GM20431 (cell line): ENCODE data around the gene CRTAC1.

Source experiments
- in situ Hi-C: fragments of 300-500 bp; cut with MseI, MboI; formaldehyde crosslinking; loops from one replicate; pipeline ENCODE4 v1.15.0; 2020; ENCODE audit warnings: low sequenced_read_pairs; ENCODE audit not compliant: unreplicated experiment

The CRTAC1 gene

GRCh38 chr10:97882142-97883091, 148.0 kb downstream of the CRTAC1 start:
- in situ Hi-C loops, result no loop called here

GRCh38 chr10:97880109-97880508, 150.3 kb downstream of the CRTAC1 start:
- in situ Hi-C loops, result no loop called here

DNA sequence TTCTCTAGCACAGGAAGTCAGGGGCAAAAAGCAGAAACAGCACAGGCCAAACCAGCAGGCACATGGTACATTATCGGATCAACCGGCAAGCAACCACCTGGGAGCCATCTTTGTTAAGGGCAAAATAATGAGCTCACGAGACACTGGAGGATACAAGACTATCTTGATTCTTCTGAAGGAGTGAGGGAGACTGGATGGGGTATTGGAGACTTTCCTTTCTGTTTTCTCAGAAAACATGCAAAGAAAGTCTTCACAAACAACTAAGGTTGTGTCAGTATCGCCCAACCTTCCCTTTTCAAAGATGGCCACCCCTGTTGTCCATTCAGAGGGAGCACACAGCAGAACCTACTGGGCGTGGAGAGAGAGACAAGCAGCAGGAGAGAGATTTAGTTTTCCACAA, 151.2 kb downstream of the CRTAC1 start:
- in situ Hi-C loops, result no loop called here

- in situ Hi-C loops, result no loop called here
Observed at GRCh38 chr10:97876402-97876801, 154.0 kb downstream of the CRTAC1 start.

GRCh38 chr10:97875391-97875790, 155.0 kb downstream of the CRTAC1 start:
- in situ Hi-C loops, result no loop called here

DNA sequence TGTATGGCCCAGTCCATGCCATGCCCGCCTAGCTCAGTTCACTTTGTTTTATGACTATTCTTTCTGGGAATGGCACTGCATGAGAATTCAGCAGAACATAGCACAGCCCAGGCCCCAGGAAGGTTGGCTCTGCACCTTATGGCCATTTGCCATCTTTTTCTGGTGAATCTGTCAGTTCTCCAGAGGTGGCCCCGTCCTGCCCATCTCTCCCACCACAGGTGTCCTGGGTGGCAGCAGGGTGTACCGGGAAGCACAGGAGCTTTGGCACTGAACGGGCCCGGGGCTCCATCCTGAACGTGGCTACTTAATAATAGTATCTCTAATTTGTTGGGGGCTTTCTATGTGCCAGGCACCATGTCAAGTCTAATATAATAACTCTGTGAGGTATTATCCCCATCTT, 156.1 kb downstream of the CRTAC1 start:
- in situ Hi-C loops, result no loop called here

- in situ Hi-C loops, result no loop called here
Observed at GRCh38 chr10:97873569-97873968, 156.9 kb downstream of the CRTAC1 start.

DNA sequence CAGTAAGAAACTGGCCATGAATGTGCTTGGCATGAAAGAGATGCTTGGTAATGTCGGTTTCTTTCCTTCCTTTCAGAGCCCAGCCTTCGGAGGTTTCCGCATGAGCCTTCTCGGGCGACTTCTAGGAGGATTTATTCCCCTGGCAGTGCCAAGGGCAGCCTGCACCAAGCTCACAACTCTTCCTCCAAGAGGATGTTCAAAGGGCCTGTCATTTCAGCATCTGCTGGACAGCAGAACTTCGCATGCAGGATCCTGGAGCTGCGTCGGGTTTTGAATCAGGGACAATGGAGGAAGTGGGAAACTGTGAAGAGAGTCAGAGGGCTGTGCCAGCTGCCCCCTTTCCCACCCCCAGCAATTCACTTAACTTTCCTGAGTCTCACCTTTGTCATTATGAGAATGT, 159.4 kb downstream of the CRTAC1 start:
- in situ Hi-C loops, result no loop called here

DNA sequence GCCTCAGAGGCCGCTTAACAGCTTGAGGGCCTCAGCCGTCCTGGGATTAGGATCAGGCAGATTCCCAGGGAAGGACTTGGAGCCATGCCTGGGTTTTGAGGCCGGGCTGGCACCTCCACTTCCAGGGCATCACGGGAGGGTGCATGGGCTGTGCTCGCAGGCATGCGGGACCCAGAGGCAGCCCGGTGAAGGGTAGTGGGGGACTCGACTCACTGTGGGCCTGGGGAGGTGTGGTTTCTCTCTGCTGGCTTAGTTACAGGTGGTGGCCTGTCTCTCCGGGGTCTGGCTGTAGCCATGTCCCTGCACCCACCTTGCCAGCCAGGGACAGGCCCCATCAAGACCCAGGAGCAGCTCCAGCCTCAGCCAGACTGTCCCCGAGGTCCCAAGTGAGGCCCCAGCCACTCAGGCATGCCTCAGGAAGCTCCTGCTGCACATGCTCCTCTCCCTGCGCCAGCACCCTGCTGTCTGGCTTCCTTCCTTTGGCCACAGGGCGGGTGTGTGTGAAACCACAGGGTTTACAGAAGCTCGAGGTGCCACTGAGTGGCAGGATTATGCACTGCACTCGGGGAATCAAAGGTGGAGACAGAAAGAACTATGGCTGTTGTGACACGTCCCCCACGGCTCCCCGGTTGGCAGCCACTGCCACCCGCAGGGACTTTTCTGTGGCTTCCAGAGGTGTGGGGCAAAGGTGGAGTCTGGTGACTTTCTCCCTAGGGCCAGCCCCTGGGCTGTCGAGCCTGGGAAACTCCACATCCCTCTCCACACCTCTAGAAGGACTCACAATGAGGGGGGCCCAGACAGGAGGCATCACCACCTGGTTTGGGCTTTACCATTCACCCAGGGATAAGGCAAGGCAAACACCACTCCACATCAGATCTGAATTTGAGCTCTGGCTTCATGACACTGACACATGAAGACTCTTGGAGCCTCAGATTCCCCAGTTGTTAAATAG, 161.1 kb downstream of the CRTAC1 start:
- in situ Hi-C loops, result no loop called here

GRCh38 chr10:97868134-97868685, 162.2 kb downstream of the CRTAC1 start:
- in situ Hi-C loops, result no loop called here

GRCh38 chr10:97867220-97867800, 163.1 kb downstream of the CRTAC1 start:
- in situ Hi-C loops, result no loop called here

DNA sequence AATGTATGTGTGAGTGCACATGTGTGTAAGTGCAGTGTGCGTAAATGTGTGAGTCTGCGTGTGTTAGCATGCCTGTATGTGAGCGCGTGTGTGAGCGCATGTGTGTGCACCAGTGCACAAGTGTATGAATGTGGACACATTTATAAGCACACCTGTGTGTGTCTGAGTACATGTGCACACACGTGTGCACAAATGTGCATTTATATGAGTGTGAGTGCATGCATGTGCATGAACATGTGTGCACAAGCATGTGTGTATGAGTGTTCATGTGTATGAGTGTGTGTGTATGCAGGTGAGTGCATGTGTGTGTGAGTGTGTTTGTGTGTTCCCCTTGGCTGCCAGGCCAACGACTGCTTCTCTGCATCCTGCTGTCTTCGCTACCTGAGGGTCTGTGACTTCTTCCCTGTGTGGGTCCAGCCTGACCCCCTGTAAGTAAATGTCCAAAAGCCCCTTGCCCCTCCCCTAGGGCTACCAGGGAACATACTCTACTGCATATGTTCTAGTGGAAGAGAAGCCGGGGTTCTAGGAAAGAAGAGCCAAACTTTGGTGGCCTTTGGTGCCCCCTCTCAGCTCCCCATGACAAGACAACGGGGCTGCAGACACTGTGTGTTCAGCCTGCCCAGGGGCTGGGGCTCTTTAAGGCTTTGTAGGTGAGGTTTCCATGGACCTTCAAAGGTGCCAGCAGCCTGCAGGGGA, 163.7 kb downstream of the CRTAC1 start:
- in situ Hi-C loops, result no loop called here

- in situ Hi-C loops, result no loop called here
Observed at GRCh38 chr10:97865488-97865887, 164.9 kb downstream of the CRTAC1 start.

DNA sequence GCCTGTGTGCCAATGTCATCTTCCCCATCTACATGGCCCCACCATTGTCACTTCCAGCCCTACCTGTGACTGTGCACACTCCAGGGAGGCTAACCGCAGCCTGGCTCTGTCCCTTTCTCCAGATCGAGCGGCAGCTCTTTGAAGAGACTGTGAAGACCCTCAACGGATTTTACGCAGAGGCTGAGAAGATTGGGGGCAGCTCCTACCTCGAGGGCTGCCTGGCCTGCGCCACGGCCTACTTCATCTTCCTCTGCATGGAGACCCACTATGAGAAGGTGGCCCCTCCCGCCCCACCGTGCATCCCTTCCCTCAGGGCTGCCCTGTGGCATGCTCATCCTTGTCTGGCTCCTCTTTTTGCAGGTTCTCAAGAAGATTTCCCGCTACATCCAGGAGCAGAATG, 166.6 kb downstream of the CRTAC1 start:
- in situ Hi-C loops, result no loop called here

- in situ Hi-C loops, result no loop called here
Observed at GRCh38 chr10:97861924-97862323, 168.5 kb downstream of the CRTAC1 start.

DNA sequence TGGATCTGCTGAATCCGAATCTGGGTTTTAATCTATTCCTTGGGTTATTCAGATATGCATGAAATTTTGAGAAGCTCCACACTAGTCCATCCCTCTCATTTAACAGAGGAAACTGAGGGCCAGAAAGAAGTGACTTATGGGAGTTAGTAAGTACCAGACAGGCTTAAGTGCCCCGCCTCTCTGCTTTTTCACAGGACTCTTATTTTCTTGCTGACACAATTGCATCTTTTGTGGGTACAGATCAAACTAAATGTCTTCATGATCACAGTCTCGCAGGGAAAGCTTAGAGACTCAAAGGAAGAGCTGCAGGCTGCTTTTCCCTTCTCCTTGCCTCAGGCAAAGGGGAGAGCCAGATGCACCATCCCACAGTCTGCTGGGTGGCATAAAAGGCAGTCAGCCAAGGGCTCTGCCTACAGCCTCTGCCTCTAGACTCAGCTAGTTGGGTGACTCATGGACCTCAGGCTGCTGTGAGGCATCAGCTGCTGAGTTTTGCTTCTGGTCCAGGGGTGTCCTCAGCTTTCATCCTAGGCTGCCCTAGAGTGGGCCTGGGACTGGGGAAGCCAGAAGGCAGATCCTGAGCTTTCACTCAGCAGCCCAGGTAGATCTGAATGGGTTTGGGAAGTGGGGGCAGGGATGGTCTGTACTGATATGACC, 169.2 kb downstream of the CRTAC1 start:
- in situ Hi-C loops, result no loop called here

DNA sequence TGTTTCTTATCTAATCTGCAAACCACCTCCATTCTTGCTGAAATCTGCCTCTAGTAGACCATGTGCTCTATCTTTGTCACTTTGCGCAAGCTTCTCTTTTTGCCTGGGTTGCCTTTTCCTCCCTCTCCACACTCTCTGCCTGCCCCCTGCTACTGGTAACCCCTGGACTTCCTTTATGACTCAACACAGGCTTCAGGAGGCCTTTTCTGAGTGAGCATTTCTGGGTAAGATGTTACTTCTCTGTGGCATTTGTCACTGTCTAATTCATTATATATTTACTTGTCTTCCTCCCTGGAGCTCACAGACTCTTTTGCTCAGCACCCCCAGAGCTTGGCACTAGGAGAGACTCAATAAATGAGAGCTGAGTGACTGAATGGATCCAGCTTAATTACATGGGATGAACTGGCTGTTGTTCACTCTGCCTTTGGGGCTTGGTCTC, 172.4 kb downstream of the CRTAC1 start:
- in situ Hi-C loops, result no loop called here

DNA sequence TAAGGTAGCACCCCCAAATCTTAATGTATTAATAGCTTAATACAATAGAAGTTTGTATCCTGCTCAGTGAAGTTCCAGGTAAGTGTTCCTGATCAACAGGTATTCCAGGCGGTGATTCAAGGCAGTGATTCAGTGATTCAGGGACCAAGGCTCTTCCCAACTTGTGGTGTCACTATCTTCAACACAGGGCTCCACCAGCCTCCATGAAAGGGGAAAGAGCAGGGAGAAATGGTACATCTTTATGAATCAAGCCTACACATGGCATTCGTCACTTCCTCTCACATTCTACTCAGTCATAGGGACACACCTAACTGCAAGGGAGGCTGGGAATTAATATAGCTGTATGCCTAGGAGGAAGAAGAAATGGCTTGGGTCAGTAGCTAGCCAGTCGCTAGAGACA, 175.7 kb downstream of the CRTAC1 start:
- in situ Hi-C loops, result no loop called here

DNA sequence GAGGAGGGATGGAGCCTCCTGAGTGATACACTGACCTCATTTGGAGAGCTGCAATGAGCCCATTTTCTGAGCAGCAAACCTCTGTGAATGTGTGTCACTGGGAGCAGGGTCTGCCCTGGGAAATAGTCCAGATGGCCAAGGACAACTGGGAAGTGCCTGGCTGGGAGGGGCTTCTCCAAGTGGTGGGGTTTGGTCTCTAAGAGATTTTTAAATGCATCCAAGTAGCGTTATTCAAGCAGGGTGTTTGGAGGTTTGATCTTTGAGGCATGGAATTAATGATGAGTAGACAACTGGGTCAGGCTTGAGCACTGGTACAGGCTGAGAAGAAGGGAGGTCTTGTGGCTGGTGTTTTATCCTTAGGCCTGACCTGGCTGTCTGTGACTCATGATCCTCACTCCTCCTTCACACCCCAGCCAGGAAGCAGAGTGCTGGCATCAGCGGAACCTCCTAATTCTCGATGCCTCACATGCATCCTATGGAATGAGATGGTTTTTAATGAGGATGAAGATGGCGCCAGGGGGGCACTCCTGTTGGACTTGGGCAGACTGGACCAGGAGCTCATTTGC, 177.5 kb downstream of the CRTAC1 start:
- in situ Hi-C loops, result no loop called here
